ENCODE data around the gene HOOK2. TPM values are rescaled to one million over a fixed set of nuclear protein-coding genes. Genes with fewer than 3 reads are reported as not detected.

The HOOK2 gene
- total RNA-seq, 4 donors from 2014 or later, result 26.9 to 71.3 (median 56.3) TPM

DNA sequence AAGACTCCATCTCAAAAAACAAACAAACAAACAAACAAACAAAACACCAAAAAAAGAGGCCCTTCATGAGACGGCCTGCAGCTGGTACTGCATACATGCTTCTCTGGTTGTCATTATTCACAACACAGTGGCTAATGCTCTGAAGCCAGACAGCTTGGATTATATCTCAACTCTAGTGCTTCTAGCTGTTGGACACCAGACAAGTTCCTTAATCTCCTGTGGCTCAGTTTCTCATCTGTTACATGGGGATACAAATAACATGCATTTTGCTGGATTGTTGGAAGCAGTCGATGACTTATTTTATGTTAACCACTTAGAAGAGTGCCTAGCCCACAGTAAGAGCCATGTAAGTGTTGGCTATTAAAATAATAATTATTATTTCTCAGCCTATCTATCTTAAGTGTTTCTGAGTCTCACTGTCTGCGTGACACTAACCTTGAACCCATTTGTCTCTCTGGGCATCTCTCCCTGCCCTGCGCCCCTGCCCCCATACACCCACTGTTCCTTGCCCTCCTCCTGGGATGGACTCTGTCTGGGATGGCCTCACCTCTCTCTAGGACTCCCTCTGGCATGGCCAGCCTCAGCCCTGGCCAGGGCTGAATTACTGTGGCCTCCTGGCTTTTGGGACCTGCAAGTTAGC is 12.8 kb upstream of the HOOK2 start:
- TF ChIP-seq, protein P1, sequence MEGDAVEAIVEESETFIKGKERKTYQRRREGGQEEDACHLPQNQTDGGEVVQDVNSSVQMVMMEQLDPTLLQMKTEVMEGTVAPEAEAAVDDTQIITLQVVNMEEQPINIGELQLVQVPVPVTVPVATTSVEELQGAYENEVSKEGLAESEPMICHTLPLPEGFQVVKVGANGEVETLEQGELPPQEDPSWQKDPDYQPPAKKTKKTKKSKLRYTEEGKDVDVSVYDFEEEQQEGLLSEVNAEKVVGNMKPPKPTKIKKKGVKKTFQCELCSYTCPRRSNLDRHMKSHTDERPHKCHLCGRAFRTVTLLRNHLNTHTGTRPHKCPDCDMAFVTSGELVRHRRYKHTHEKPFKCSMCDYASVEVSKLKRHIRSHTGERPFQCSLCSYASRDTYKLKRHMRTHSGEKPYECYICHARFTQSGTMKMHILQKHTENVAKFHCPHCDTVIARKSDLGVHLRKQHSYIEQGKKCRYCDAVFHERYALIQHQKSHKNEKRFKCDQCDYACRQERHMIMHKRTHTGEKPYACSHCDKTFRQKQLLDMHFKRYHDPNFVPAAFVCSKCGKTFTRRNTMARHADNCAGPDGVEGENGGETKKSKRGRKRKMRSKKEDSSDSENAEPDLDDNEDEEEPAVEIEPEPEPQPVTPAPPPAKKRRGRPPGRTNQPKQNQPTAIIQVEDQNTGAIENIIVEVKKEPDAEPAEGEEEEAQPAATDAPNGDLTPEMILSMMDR (IDR thresholded peaks at IDR 0.05), result no peak
- ATAC-seq (ENCODE audit: low FRiP score), result no peak
- DNase-seq (ENCODE audit: low spot score), result no peak

DNA sequence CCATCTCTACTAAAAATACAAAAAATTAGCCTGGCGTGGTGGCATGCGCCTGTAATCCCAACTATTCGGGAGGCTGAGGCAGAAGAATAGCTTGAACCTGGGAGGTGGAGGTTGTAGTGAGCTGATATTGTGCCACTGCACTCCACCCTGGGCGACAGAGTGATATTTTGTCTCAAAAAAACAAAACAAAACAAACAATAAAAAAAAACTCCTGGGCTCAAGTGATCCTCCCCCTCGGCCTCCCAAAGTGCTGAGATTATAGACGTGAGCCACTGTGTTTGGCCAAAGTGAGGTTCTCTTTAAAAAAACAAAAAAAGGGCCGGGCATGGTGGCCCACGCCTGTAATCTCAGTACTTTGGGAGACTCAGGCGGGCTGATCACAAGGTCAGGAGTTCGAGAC is 12.1 kb upstream of the HOOK2 start:
- ATAC-seq (ENCODE audit: low FRiP score), result no peak
- DNase-seq (ENCODE audit: low spot score), result no peak
- TF ChIP-seq, protein P1 (IDR thresholded peaks at IDR 0.05), result no peak

DNA sequence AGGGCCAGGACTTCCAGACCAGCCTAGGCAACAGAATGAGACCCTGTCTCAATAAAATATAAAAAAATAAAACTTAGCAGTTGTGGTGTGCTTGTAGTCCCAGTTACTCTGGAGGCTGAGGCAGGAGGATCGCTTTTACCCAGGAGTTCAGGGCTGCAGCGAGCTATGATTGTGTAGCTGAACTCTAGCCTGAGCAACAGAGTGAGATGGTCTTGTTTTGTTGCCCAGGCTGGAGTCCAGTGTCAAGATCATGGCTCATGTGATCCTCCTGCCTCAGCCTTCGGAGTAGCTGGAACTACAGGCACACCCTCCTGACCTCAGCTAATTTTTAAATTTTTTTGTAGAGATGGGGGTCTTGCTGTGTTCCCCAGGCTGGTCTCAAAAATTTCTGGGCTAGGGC is 11.6 kb upstream of the HOOK2 start:
- DNase-seq (ENCODE audit: low spot score) (no peak), ATAC-seq (ENCODE audit: low FRiP score) (no peak)
- TF ChIP-seq, protein P1 (IDR thresholded peaks at IDR 0.05), result no peak

DNA sequence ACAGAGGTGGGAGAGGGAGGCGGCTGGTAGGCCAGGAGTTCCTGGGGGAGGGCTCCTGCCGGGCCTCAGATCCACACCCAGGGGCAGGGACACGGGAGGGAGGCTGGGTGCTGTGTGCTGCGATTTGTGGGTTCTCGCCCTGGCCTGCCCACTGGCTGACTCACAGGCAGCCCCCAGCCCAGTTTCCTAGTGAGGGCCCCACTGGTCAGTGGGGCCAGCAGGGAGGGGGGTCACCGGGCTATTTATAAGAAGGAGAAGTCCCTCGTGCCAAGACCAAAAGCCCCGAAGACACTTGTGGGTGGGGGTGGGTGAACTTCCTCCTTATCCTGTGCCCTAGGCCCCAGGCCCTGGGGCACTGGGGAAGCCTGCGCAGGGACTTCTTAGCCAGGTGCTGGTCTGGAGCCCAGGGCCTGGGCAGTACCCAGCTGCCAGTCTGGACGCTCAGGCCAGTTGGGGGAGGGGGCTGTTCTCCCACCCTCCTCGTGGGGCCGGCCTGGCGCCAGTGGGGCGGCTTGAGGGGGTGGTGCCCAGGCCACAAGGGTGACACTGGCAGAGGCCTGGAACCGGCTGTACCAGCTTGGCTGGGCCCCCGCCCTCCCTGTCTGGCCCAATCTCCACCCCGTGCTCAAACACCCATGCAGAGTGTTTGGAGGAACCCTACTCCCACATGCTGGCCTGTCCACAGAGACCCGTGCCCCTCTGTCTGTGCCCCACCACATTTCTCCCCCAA is 11.0 kb upstream of the HOOK2 start:
- ATAC-seq (ENCODE audit: low FRiP score), result no peak
- TF ChIP-seq, protein P1 (IDR thresholded peaks at IDR 0.05), result no peak
- no peak for DNase-seq (ENCODE audit: low spot score)

DNA sequence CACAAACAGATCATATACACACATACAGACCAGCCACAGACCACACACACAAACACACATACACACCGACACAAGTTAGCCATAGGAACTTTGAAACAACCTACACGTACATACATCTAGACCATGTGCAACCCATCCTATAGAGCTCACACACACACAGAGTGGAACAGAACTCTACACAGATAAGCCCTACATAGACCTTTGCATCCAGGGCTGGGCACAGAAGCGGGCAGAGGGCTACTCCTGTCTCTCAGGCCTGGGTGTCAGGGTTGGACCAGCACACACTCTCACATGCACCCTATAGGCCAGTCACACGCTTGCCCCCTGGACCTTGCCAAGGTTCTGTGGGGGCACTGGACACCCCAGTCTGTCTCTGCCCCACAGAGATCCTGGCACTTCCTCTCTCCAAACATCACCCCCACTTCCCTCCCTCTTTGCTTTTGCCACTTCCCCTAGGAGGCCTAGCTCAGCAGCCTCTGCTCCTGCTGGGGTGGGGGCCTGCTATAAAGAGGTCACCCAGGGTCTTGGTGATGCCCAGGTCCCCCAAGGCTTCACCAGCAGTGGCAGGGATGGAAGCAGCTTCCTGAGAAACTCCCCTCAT is 10.2 kb upstream of the HOOK2 start:
- no peak for DNase-seq (ENCODE audit: low spot score)
- TF ChIP-seq, protein P1 (IDR thresholded peaks at IDR 0.05), result no peak

DNA sequence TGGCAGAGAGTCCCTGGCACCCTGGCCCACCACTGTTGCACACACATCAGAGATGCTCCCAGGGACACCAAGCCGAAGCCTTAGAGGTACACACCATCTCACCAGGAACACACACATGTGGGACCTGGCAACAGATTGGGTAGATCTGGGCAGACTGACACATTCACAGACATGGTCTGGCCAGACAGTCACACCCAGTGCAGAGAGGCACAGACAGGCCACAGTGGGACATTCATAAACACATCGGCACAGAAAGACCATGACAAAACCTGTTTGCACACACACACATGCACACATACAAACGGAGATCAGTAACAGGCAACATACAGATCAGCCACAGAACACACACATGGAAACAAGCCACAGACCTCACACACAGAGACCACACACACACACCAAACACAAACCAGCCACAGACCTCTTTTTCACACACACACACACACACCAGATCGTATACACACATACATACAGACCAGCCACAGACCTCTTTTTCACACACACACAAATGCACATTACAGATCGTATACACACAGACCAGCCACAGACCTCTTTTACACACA is 9.6 kb upstream of the HOOK2 start:
- TF ChIP-seq, protein P1 (IDR thresholded peaks at IDR 0.05), result no peak
- no peak for ATAC-seq (ENCODE audit: low FRiP score)
- no peak for DNase-seq (ENCODE audit: low spot score)

More for the DNA sequence above, 10.2 kb upstream of the HOOK2 start:
- ATAC-seq (ENCODE audit: low FRiP score), result no peak
